Neural progenitor cell (in vitro differentiated cells): ENCODE results near the gene DISC1.

Experiments
- EZH2 ChIP-seq: fragments of 200-600 bp; sonication (generic); IDR thresholded peaks from 2 replicates; pipeline ENCODE4 v1.6.1; 2017; ENCODE audit warnings: antibody characterized with exemption, mild to moderate bottlenecking, moderate library complexity
- EZH2phosphoT487 ChIP-seq: fragments of 200-600 bp; sonication (generic); IDR thresholded peaks from 2 replicates; pipeline ENCODE4 v1.6.1; 2017; ENCODE audit warnings: antibody characterized with exemption

DNA sequence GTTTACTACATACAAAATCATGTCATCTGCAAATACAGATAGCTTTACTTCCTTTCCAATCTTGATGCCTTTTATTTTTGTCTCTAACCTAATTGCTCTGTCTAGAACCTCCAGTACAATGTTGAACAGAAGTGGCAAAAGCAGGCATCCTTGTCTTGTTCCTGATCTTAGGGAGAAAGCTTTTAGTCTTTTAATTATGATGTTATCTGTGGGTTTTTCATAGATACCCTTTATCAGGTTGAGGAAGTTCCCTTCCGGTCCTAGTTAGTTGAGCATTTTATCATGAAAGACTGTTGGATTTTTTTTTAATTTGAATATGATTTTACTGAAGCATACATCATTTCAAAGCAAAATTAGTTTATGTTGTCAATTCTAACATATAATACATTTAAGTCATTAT is 45.7 kb upstream of the DISC1 start:
- TF ChIP-seq EZH2phosphoT487 (no peak), EZH2 (no peak)
